Neural crest cell (in vitro differentiated cells): ENCODE measurements around the gene PIAS1. TPM values are rescaled to one million over a fixed set of nuclear protein-coding genes. Genes with fewer than 3 reads are reported as not detected.

Experiments used
- DNase-seq: peaks from one replicate; pipeline ENCODE4 v3.0.0; 2021; ENCODE audit warnings: low read depth, mixed read lengths, low spot score
- H3K27ac Mint-ChIP-seq: one replicate; pipeline ENCODE4 v1.8.0; 2021; ENCODE audit warnings: mild to moderate bottlenecking, mixed read lengths; ENCODE audit not compliant: unreplicated experiment
- H3K27me3 Mint-ChIP-seq: 2 replicates; pipeline ENCODE4 v1.8.0; 2021; ENCODE audit warnings: low read depth, mild to moderate bottlenecking, mixed read lengths
- H3K36me3 Mint-ChIP-seq: 2 replicates; pipeline ENCODE4 v1.8.0; 2021; ENCODE audit warnings: low read depth, mild to moderate bottlenecking, mixed read lengths
- H3K4me1 Mint-ChIP-seq: 2 replicates; pipeline ENCODE4 v1.8.0; 2021; ENCODE audit warnings: mixed read lengths
- H3K4me3 Mint-ChIP-seq: one replicate; pipeline ENCODE4 v1.8.0; 2021; ENCODE audit warnings: mild to moderate bottlenecking, mixed read lengths
- H3K9me3 Mint-ChIP-seq: 2 replicates; pipeline ENCODE4 v1.8.0; 2021; ENCODE audit warnings: mixed read lengths
- CTCF ChIP-seq: fragments of 200-600 bp; sonication (generic); conservative IDR thresholded peaks from 2 replicates; pipeline ENCODE4 v1.5.0; 2021; ENCODE audit warnings: antibody characterized with exemption, mild to moderate bottlenecking
- total RNA-seq: library from RNA; stranded (reverse); gene quantifications from 2 replicates; pipeline ENCODE4 v1.2.1, GENCODE V29; 2021

Gene PIAS1
- total RNA-seq, 1 donor from 2014 or later, result 41.3 TPM

- DNase-seq, result no peak
- no peak overlapping the region for H3K27ac Mint-ChIP-seq
- H3K9me3 Mint-ChIP-seq, result no peaks in the 10 kb centered on the region
- H3K4me1 Mint-ChIP-seq, result no peaks in the 10 kb centered on the region
- H3K27me3 Mint-ChIP-seq, result no peaks in the 10 kb centered on the region
- no peak overlapping the region for H3K4me3 Mint-ChIP-seq
- TF ChIP-seq CTCF, result no peak
- H3K36me3 Mint-ChIP-seq, result no peaks in the 10 kb centered on the region
Measured at GRCh38 chr15:68015244-68015643, 38.9 kb upstream of the PIAS1 start.

- Mint-ChIP-seq H3K4me1 (no peaks in the 10 kb centered on the region), H3K27ac (no peak overlapping the region)
Measured at GRCh38 chr15:68017201-68017600, 36.9 kb upstream of the PIAS1 start.

DNA sequence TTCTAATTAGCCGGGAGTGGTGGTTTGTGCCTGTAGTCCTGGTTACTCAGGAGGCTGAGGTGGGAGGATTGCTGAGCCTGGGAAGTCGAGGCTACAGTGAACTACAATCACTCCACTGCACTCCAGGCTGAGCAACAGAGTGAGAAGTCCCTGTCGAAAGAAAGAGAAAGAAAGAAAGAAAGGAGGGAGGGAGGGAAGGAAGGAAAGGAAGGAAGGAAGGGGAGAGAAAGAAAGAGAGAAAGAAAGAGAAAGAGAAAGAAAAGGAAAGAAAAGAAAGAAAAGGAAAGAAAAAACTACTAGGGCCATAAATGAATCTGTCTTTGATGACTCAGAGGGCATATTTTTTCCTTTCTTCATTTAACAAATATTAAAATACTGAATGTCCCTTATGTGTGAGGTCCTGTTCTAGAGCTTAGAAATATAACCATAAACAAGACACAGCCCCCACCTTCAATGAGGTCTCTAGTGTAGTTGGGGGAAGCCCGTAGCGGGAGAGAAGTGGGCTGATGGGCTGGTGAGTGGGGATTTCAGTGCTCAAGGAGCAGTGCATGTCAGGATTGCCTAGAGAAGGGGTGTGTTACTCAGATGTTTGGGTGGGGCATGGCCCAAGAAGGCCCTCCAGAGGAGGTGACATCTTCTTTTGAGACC lies 35.2 kb upstream of the PIAS1 start:
- no peaks in the 10 kb centered on the region for H3K27me3 Mint-ChIP-seq
- no peak for DNase-seq
- no peak for TF ChIP-seq CTCF
- H3K36me3 Mint-ChIP-seq, result no peaks in the 10 kb centered on the region
- H3K4me3 Mint-ChIP-seq, result no peak overlapping the region
- no peaks in the 10 kb centered on the region for H3K9me3 Mint-ChIP-seq
- H3K27ac Mint-ChIP-seq, result no peak overlapping the region
- no peaks in the 10 kb centered on the region for H3K4me1 Mint-ChIP-seq

More at GRCh38 chr15:68017201-68017600, 36.9 kb upstream of the PIAS1 start:
- no peaks in the 10 kb centered on the region for H3K27me3 Mint-ChIP-seq
- no peaks in the 10 kb centered on the region for H3K9me3 Mint-ChIP-seq
- no peak overlapping the region for H3K4me3 Mint-ChIP-seq
- DNase-seq, result no peak
- no peaks in the 10 kb centered on the region for H3K36me3 Mint-ChIP-seq
- TF ChIP-seq CTCF, result no peak

GRCh38 chr15:68019814-68020525 lies 34.1 kb upstream of the PIAS1 start:
- H3K27ac Mint-ChIP-seq, result no peak overlapping the region

DNA sequence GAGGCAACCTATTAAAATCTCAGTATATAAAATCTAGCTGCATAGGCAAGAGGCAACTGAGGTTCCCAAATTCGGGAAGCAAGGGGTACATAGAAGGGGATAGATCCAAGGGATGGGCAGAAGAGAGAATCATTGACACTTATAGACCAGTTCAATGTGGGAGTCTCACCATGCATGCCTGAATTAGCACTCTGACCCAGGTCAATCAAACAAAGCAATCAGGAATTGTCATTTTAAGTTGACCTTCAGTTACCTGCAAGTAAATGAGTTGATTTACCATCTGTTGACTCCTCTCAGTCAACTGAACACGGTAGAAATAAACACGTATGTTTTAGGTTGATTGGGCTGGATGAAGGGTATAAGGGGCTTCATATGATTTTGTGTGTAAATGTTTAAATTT lies 33.4 kb upstream of the PIAS1 start:
- H3K9me3 Mint-ChIP-seq, result no peaks in the 10 kb centered on the region

More at GRCh38 chr15:68019814-68020525, 34.1 kb upstream of the PIAS1 start:
- no peaks in the 10 kb centered on the region for H3K4me1 Mint-ChIP-seq
- no peak for DNase-seq
- H3K9me3 Mint-ChIP-seq, result no peaks in the 10 kb centered on the region
- no peak overlapping the region for H3K4me3 Mint-ChIP-seq
- TF ChIP-seq CTCF, result no peak
- no peaks in the 10 kb centered on the region for H3K36me3 Mint-ChIP-seq
- no peaks in the 10 kb centered on the region for H3K27me3 Mint-ChIP-seq

More for the DNA sequence above, 33.4 kb upstream of the PIAS1 start:
- Mint-ChIP-seq H3K4me3 (no peak overlapping the region), H3K36me3 (no peaks in the 10 kb centered on the region), H3K27me3 (no peaks in the 10 kb centered on the region), H3K27ac (no peak overlapping the region), H3K4me1 (no peaks in the 10 kb centered on the region)
- TF ChIP-seq CTCF, result no peak
- no peak for DNase-seq
